ENCODE results near the gene CACNA2D3. TPM values are rescaled to one million over a fixed set of nuclear protein-coding genes. Genes with fewer than 3 reads are reported as not detected.

The CACNA2D3 gene
- total and polyA plus RNA-seq, 4 donors: 0.38 to 2.5 (median 1.1) TPM

- ATAC-seq (ENCODE audit: insufficient read depth, low FRiP score) (no peak), DNase-seq (no peak)
- no peak for TF ChIP-seq CTCF (IDR thresholded peaks at IDR 0.05; ENCODE audit: control extremely low read depth, extremely low read depth)
- Histone ChIP-seq H3K4me3 (no peak overlapping the region), H3K27ac (ENCODE audit: low read depth in 1 of 2, low read length in 1 of 2) (no peak overlapping the region), H3K9ac (ENCODE audit: insufficient read depth in 1 of 2, low read length in 2 of 2) (no peak overlapping the region), H3K36me3 (ENCODE audit: control insufficient read depth in 4 of 4, insufficient read depth in 4 of 4, low read length in 4 of 4) (no peaks in the 10 kb centered on the region), H3K4me1 (ENCODE audit: control insufficient read depth in 5 of 5, insufficient read depth in 5 of 5, low read length in 5 of 5) (no peaks in the 10 kb centered on the region), H3K9me3 (ENCODE audit: control insufficient read depth in 4 of 4, insufficient read depth in 3 of 4, low read length in 3 of 4) (peaks cover 0 to 2% (median 0%) of the 10 kb centered on the region in 4 donors), H3K27me3 (ENCODE audit: control insufficient read depth in 3 of 3, insufficient read depth in 3 of 3, low read length in 2 of 3) (peaks cover 0 to 9% (median 4%) of the 10 kb centered on the region in 3 donors)
- 87 to 90% methylated on average over 6 of the region's 6 CpGs for WGBS, 2 donors
Measured at GRCh38 chr3:54564374-54564925, 442.1 kb downstream of the CACNA2D3 start.

GRCh38 chr3:54565956-54566355 lies 443.6 kb downstream of the CACNA2D3 start:
- Histone ChIP-seq H3K4me1 (ENCODE audit: control insufficient read depth in 5 of 5, insufficient read depth in 5 of 5, low read length in 5 of 5) (no peaks in the 10 kb centered on the region), H3K9me3 (ENCODE audit: control insufficient read depth in 4 of 4, insufficient read depth in 3 of 4, low read length in 3 of 4) (peaks cover 0 to 2% (median 0%) of the 10 kb centered on the region in 4 donors), H3K36me3 (ENCODE audit: control insufficient read depth in 4 of 4, insufficient read depth in 4 of 4, low read length in 4 of 4) (no peaks in the 10 kb centered on the region), H3K27me3 (ENCODE audit: control insufficient read depth in 3 of 3, insufficient read depth in 3 of 3, low read length in 2 of 3) (peaks cover 0 to 9% (median 4%) of the 10 kb centered on the region in 3 donors), H3K4me3 (no peak overlapping the region), H3K9ac (ENCODE audit: insufficient read depth in 1 of 2, low read length in 2 of 2) (no peak overlapping the region), H3K27ac (ENCODE audit: low read depth in 1 of 2, low read length in 1 of 2) (no peak overlapping the region)
- no peak for DNase-seq
- no peak for TF ChIP-seq CTCF (IDR thresholded peaks at IDR 0.05; ENCODE audit: control extremely low read depth, extremely low read depth)
- no peak for ATAC-seq (ENCODE audit: insufficient read depth, low FRiP score)

GRCh38 chr3:54567949-54568348 lies 445.6 kb downstream of the CACNA2D3 start:
- no peak for ATAC-seq (ENCODE audit: insufficient read depth, low FRiP score)

More at GRCh38 chr3:54567949-54568348, 445.6 kb downstream of the CACNA2D3 start:
- DNase-seq: no peak
- Histone ChIP-seq H3K4me1 (ENCODE audit: control insufficient read depth in 5 of 5, insufficient read depth in 5 of 5, low read length in 5 of 5) (no peaks in the 10 kb centered on the region), H3K27me3 (ENCODE audit: control insufficient read depth in 3 of 3, insufficient read depth in 3 of 3, low read length in 2 of 3) (peaks cover 0 to 9% (median 4%) of the 10 kb centered on the region in 3 donors), H3K27ac (ENCODE audit: low read depth in 1 of 2, low read length in 1 of 2) (no peak overlapping the region), H3K36me3 (ENCODE audit: control insufficient read depth in 4 of 4, insufficient read depth in 4 of 4, low read length in 4 of 4) (no peaks in the 10 kb centered on the region), H3K4me3 (no peak overlapping the region), H3K9me3 (ENCODE audit: control insufficient read depth in 4 of 4, insufficient read depth in 3 of 4, low read length in 3 of 4) (peaks cover 0 to 10% (median 0%) of the 10 kb centered on the region in 4 donors), H3K9ac (ENCODE audit: insufficient read depth in 1 of 2, low read length in 2 of 2) (no peak overlapping the region)
- no peak for TF ChIP-seq CTCF (IDR thresholded peaks at IDR 0.05; ENCODE audit: control extremely low read depth, extremely low read depth)
- WGBS, 2 donors: 64 to 68% methylated on average over 3 of the region's 3 CpGs
